GM20431 (cell line): Measurements from ENCODE around the gene TRAF3.
"Not testable (repeated sequence)": the region's sequence is repeated elsewhere in the genome, so short reads cannot be mapped to it uniquely, and the experiment has no call there.

Experiments
- in situ Hi-C: fragments of 300-500 bp; cut with MseI, MboI; formaldehyde crosslinking; loops from one replicate; pipeline ENCODE4 v1.15.0; 2020; ENCODE audit warnings: low sequenced_read_pairs; ENCODE audit not compliant: unreplicated experiment

The TRAF3 gene

DNA sequence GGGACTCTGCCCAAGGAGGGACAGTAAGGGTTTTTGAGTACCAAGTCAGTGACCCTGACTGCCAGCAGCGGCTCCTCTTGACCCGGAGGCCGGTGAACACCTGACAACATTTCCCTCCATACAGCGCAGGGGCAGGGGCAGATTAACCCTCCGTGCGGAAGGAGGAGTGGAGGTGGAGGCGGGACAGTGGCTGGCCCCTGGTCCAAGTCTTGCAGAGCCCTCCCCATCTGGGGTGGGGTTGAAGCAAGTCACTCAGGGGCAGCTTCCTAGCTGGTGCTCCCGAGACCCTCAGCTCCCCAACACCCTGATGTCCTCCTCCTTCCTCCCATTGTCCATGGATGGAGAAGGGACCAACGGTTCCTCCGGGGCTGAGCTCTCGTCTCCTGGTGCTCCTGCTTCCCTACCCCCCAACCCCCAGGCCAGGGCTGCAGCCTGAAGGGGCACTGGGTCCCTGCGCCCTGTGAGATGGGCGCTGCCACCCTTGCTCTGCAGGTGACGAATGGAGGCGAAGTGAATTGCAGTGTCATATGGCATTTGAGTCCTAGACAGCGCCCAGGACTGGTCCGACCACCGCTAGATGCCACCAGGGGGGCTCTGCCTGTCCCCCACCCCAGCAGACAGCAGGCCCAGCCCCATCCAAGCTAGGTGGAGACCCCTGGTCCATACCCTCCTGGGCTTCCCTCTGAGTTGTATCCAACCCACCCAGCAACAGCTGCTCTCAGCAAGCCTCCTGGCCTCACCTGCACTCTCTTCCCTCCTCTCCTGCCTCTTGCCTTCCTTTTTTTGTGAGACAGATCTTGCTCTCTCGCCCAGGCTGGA, 138.3 kb downstream of the TRAF3 start:
- in situ Hi-C loops = no loop called here

DNA sequence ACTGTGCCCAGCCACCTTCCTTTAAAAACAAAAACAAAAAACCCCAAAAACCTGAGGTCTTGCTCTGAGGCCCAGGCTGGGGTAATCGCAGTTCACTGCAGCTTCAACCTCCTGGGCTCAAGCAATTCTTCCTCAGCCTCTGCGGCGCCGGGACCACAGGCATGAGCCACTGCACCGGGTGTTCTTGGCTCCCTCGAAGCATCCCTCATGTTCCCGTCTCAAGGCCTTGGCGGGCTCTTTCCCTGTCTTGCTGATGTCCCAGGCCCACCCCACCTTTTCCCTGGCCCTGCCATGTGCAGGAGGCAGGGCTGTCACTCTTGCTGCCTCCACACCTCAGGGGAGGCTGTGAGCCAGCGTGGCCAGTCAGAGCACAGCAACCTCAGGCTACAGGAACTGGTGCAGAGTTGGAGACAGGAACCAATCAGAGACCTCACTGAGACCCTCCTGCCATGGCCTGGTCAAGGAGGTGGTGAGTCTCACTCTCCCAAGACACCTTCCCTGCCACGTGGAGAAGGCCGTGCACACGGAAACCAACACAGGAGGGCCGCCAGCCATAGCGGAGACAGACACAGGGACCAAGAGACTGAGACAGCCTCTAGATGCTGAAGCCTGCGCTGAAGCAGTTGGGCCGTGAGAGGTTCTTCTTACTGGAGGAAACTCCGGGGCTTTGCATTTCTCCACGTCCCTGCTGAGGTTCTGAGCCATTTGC, 139.3 kb downstream of the TRAF3 start:
- in situ Hi-C loops = no loop called here

GRCh38 chr14:102917056-102917385, 139.8 kb downstream of the TRAF3 start:
- in situ Hi-C loops = no loop called here

DNA sequence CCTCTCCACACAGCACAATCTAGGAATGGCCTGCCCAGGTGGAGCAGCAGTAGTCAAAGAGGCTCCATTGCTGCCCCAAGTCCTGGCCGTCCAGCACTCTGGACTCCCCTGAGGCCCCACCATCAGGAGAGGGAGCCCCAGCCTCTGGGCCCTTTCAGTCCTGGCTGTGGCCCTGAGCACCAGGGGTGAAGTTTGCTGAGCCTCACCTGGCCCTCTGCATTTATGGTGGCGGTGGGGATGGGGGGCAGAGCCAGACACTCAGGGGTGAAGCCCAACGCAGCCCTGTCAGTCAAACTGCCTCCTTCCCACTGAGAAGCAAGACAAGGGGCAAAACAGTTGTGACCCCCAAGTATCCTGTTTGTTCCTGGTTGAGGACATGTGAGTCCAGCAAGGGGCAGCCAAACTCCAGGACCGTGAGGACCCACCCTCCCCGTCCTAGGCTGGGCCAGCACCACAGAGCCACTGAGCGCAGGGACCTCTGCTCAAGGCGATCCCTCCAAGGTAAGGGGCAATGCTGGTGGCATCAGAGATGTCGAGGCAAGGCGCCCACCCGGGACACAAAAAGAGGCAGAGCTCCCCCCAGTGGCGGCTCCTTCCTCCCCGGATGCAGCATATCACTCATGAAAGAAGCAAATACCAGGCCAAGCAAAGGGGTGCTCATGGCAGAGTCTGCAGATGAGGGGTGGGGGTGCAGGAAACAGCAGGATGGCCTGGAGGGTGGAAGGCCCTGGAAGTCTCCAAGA, 140.4 kb downstream of the TRAF3 start:
- in situ Hi-C loops = no loop called here

DNA sequence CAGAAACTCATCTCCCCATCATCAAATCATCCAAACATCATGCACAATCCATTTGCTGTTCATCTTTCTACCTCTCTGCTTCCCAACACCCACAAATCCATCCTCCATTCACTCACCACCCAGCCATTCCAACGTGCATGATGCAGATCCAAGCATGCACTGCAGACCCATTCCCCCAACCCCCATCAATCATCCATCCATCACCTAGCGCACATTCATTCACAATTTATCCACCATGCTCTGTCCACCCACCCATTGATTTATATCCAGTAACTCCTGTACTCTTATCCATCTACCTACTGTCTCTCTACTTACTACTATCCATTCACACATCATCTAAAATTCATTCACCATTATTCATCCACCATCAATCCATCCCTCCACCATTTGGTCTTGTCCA, 141.2 kb downstream of the TRAF3 start:
- in situ Hi-C loops = no loop called here

- in situ Hi-C loops = no loop called here
Measured at GRCh38 chr14:102920273-102920997, 143.2 kb downstream of the TRAF3 start.

DNA sequence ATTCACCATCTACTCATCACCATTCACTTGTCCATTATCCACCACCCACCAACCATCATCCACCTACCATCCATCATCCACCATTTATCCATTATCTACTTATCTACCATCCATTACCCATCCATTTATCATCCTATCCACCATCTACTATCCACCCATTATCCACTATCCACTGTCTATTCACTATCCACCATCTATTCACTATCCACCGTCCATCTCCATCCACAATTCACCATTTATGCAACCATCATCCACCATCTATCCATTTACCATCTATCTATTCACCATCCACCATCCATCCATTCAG, 143.7 kb downstream of the TRAF3 start:
- in situ Hi-C loops = no loop called here

GRCh38 chr14:102922490-102923200, 145.4 kb downstream of the TRAF3 start, which contains the start of gene AMN:
Gene AMN (plus strand): TSS chr14:102922663. CDS start chr14:102922689, 26 bp downstream.
- in situ Hi-C loops = no loop called here

DNA sequence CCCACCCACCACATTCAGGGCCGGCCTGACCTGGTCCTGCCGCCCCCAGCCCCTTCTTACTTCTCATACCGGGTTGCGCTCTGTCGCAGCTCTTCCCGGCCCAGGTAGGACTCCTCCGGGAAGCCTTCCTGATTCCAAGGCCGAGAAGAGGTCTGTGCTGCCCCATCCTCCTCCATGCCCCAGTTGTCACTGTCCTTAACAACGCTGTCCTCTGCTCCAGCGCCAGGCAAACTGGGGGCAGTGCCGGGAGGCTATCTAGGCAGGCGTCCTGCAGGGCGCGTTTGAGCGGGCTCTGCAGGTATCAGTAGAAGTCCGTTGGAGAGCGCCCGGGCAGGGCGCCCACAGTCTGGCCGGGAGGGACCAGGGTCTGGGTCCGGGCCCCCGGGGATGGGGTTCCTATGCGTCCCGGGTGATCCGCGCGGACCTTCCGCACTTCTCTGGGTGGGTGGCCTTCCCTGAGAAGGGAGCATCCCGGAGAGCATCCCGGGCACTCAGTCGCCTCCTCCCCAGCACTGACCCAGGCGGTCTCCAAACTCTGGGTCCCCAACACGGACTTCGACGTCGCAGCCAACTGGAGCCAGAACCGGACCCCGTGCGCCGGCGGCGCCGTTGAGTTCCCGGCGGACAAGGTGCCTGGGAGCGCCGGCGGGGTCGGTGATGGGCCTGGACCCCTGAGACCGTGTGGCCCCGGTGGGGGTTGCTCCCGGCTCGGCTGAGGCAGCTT, 146.1 kb downstream of the TRAF3 start:
- in situ Hi-C loops = no loop called here

DNA sequence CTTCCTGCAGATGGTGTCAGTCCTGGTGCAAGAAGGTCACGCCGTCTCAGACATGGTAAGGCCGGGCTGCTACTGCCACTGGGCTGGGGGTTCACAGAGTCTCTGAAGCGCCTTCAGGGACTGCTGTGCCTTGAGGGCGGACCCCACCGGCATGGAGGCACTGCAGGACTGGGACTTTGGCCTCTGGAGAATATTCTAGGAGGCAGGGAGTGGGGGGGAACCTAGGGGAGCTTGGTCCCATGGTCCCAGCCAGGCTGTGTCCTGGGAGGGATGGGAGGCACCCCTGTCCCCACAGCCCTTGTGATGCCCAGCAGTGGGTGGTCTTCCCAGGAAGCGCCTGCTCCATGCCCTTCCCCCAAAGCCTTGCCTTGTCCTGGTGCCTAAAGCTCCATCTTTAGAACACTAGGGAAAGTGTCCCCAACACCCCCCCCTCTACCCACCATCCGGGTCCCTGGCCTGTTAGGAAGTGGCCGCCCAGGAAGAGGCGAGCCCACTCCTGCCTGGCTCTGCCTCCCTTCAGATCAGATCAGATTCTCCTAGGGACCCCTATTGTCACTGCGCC, 146.8 kb downstream of the TRAF3 start:
- in situ Hi-C loops = no loop called here

GRCh38 chr14:102924632-102925588, 147.7 kb downstream of the TRAF3 start:
- in situ Hi-C loops = no loop called here

GRCh38 chr14:102925646-102926045, 148.4 kb downstream of the TRAF3 start:
- in situ Hi-C loops = no loop called here

- in situ Hi-C loops = no loop called here
Measured at GRCh38 chr14:102926104-102926503, 148.9 kb downstream of the TRAF3 start.

DNA sequence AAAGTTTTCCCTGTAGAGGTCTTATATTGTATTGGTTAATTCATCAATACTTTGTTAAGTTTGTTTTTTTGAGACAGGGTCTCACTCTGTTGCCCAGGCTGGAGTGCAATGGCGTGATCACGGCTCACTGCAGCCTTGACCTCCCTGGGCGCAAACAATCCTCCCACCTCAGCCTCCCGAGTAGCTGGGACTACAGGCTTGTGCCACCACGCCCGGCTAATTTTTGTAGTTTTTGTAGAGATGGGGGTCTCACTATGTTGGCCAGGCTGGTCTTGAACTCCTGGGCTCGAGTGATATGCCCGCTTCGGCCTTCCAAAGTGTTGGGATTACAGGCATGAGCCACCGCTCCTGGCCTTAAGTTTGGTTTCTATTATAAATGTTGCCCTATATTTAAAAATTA, 149.6 kb downstream of the TRAF3 start:
- in situ Hi-C loops = not testable (repeated sequence)

DNA sequence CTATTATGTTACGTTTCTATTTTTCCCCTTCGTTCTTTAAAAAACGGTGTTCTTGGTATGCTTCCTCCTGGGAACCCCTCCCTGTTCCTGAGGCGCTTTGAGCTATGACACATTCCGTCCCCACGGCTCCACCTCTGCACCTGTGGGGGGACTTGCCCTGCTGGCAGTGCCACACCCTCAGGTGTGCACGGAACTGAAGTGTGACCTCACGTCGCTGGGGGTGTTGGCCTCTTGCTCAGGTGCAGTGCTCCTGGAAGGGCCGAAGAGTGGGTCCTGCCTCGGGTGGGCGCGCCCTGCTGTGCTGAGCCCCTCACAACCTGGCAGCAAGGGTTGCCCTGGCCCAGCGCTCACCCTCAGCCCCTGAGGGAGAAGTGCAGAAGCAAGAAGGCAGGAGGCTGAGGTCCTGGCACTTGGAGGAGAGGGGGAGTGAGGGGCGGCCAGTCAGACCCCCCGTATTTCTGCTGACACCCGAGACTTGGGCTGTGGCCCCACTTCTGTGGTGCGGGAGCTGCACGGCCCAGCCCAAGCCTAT, 150.2 kb downstream of the TRAF3 start:
- in situ Hi-C loops = no loop called here

DNA sequence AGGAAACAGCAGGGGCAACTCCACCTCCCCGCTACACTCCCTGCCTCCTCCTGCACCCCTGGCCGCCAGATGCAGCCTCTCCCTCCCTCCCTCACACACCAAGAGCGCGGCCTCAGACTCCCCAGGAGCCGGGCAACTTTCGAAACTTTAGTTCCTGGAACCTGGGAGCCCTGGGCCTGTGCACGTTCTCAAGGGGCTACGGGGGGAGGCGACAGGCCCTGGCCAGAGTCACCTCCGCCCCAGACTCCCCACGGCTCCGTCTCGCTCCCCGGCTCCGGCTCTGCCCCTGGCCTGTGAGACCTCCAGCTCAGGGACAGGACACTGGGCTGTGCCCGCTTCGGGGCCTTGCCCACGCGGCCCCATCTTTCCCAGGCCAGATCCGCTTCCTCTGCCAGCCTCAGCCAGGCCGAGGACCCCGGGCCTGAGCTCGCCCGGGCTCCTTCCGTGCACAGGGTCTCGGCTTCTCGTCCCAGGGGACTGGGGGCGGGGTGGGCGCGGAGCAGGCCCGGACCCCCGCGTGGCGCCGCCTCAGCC, 150.7 kb downstream of the TRAF3 start:
- in situ Hi-C loops = no loop called here
